H1 (cell line): ENCODE data around the gene CTNND2. TPM values are rescaled to one million over a fixed set of nuclear protein-coding genes. Genes with fewer than 3 reads are reported as not detected.

ENCODE experiments used
- CTCF ChIA-PET: fragments of 300-600 bp; sonication (Branson Sonifier 250); formaldehyde crosslinking; loops from one replicate; lab custom pipeline; 2021; ENCODE audit not compliant: partially characterized antibody; lab: Charles Lee
- POLR2A ChIA-PET: fragments of 300-600 bp; sonication (Branson Sonifier 250); formaldehyde crosslinking; loops from one replicate; lab custom pipeline; 2021; ENCODE audit warnings: inconsistent platforms; ENCODE audit not compliant: partially characterized antibody; lab: Charles Lee
- DNase-seq, 2 experiments: peaks; one replicate each; pipeline versions ENCODE4 v3.0.0 to v3.0.0-alpha.2; 2010 to 2022; ENCODE audit warnings: low spot score in 2 of 2, low read depth in 1 of 2, mixed read lengths in 1 of 2
- FAIRE-seq: peaks from 2 replicates; lab custom pipeline; 2011; peaks lifted over from hg19 to GRCh38; lab: Jason Lieb, UNC
- H2AFZ ChIP-seq: 2 replicates; pipeline ENCODE4 v1.8.1; 2012; ENCODE audit warnings: low read length, inconsistent platforms
- H2AK5ac ChIP-seq: 2 replicates; pipeline ENCODE4 v1.6.1; 2013; ENCODE audit warnings: low read depth, low read length
- H2BK120ac ChIP-seq: replicated peaks from 2 replicates; pipeline ENCODE3; 2013; ENCODE audit warnings: low read depth, low read length, inconsistent platforms
- H2BK12ac ChIP-seq: 2 replicates; pipeline ENCODE4 v1.6.1; 2013; ENCODE audit warnings: low read depth, low read length
- H2BK15ac ChIP-seq: 2 replicates; pipeline ENCODE4 v1.6.1; 2013; ENCODE audit warnings: low read length
- H2BK20ac ChIP-seq: 2 replicates; pipeline ENCODE4 v1.6.1; 2013; ENCODE audit warnings: low read length
- H2BK5ac ChIP-seq: 2 replicates; pipeline ENCODE4 v1.6.1; 2013; ENCODE audit warnings: low read depth, low read length
- H3K14ac ChIP-seq: 2 replicates; pipeline ENCODE4 v1.6.1; 2013; ENCODE audit warnings: inconsistent platforms; ENCODE audit not compliant: insufficient read length
- H3K18ac ChIP-seq: 2 replicates; pipeline ENCODE4 v1.6.1; 2013; ENCODE audit warnings: low read length; ENCODE audit errors: extremely low read depth
- H3K23ac ChIP-seq: 2 replicates; pipeline ENCODE4 v1.6.1; 2013; ENCODE audit warnings: inconsistent platforms; ENCODE audit not compliant: insufficient read length
- H3K23me2 ChIP-seq: 2 replicates; pipeline ENCODE4 v1.6.1; 2013; ENCODE audit warnings: low read depth, low read length
- H3K27ac ChIP-seq: 2 replicates; pipeline ENCODE4 v1.6.1; 2011; ENCODE audit warnings: low read depth, low read length, inconsistent platforms
- H3K27me3 ChIP-seq, 4 experiments: replicated peaks in 1 of 4; 1 replicate in 1 of 4; 2 replicates in 3 of 4; pipeline versions ENCODE4 v1.6.1 to v1.8.1; 2011 to 2013; ENCODE audit warnings: low read length in 3 of 4, mild to moderate bottlenecking in 3 of 4, inconsistent platforms in 2 of 4, mixed read lengths in 2 of 4, moderate library complexity in 1 of 4; ENCODE audit not compliant: control insufficient read depth in 3 of 4, insufficient read depth in 3 of 4; ENCODE audit errors: extremely low read depth in 1 of 4
- H3K36me3 ChIP-seq, 4 experiments: 2 replicates each; pipeline versions ENCODE4 v1.6.1 to v1.8.1; 2011 to 2013; ENCODE audit warnings: mild to moderate bottlenecking in 4 of 4, low read length in 3 of 4, moderate library complexity in 2 of 4, control low read depth in 1 of 4, inconsistent platforms in 1 of 4; ENCODE audit not compliant: insufficient read depth in 4 of 4, control insufficient read depth in 2 of 4
- H3K4ac ChIP-seq: replicated peaks from 2 replicates; pipeline ENCODE3; 2013; ENCODE audit warnings: low read length, low read depth, mixed read lengths, inconsistent platforms; ENCODE audit not compliant: insufficient read length
- H3K4me1 ChIP-seq, 4 experiments: replicated peaks in 1 of 4; 1 replicate in 1 of 4; 2 replicates in 3 of 4; pipeline versions ENCODE4 v1.6.1 to v1.8.1; 2011 to 2013; ENCODE audit warnings: low read length in 3 of 4, inconsistent platforms in 2 of 4, mixed read lengths in 1 of 4; ENCODE audit not compliant: insufficient read depth in 4 of 4, control insufficient read depth in 3 of 4
- H3K4me2 ChIP-seq, 2 experiments: 2 replicates each; pipeline versions ENCODE4 v1.6.1 to v1.8.1; 2011 to 2013; ENCODE audit warnings: low read depth in 2 of 2, low read length in 2 of 2, control low read depth in 1 of 2, inconsistent platforms in 1 of 2, mild to moderate bottlenecking in 1 of 2; ENCODE audit not compliant: insufficient read depth in 1 of 2
- H3K4me3 ChIP-seq, 4 experiments: fragments of 200-600, 300-600 bp in 1 of 4; sonication (generic), shearing (Covaris generic), sonication (Bioruptor Twin) in 1 of 4; 2 replicates each; pipeline versions ENCODE4 v1.5.1 to v1.8.1; 2011 to 2016; ENCODE audit warnings: low read length in 4 of 4, low read depth in 3 of 4, control low read depth in 2 of 4, inconsistent platforms in 2 of 4, mild to moderate bottlenecking in 2 of 4, mixed read lengths in 1 of 4, moderate library complexity in 1 of 4; ENCODE audit not compliant: insufficient read depth in 2 of 4; ENCODE audit errors: extremely low read depth in 1 of 4
- H3K56ac ChIP-seq: replicated peaks from 2 replicates; pipeline ENCODE3; 2013; ENCODE audit warnings: low read depth, mild to moderate bottlenecking, mixed read lengths, low read length, inconsistent platforms; ENCODE audit not compliant: insufficient read length
- H3K79me1 ChIP-seq: 2 replicates; pipeline ENCODE4 v1.6.1; 2013; ENCODE audit warnings: low read depth, low read length, control low read depth
- H3K79me2 ChIP-seq, 2 experiments: 2 replicates each; pipeline versions ENCODE4 v1.6.1 to v1.8.1; 2012 to 2013; ENCODE audit warnings: low read length in 2 of 2, mild to moderate bottlenecking in 2 of 2, inconsistent platforms in 1 of 2; ENCODE audit not compliant: insufficient read depth in 2 of 2, control insufficient read depth in 1 of 2
- H3K9ac ChIP-seq, 4 experiments: replicated peaks in 1 of 4; 1 replicate in 1 of 4; 2 replicates in 3 of 4; pipeline versions ENCODE4 v1.6.1 to v1.8.1; 2011 to 2013; ENCODE audit warnings: low read depth in 3 of 4, low read length in 3 of 4, control low read depth in 2 of 4, mild to moderate bottlenecking in 2 of 4, moderate library complexity in 2 of 4, inconsistent platforms in 1 of 4; ENCODE audit errors: extremely low read depth in 1 of 4
- H3K9me3 ChIP-seq, 2 experiments: 2 replicates each; pipeline versions ENCODE4 v1.6.1 to v1.8.1; 2012 to 2013; ENCODE audit warnings: mild to moderate bottlenecking in 2 of 2, moderate library complexity in 2 of 2, control low read depth in 1 of 2, inconsistent platforms in 1 of 2, low read depth in 1 of 2, low read length in 1 of 2, mixed read lengths in 1 of 2; ENCODE audit not compliant: insufficient read depth in 2 of 2
- H4K20me1 ChIP-seq, 2 experiments: replicated peaks in 1 of 2; 2 replicates each; pipeline versions ENCODE3 to v1.8.1; 2011 to 2013; ENCODE audit warnings: inconsistent platforms in 2 of 2, low read length in 2 of 2, mild to moderate bottlenecking in 1 of 2; ENCODE audit not compliant: insufficient read depth in 2 of 2, control insufficient read depth in 1 of 2
- H4K5ac ChIP-seq: 2 replicates; pipeline ENCODE4 v1.6.1; 2013; ENCODE audit warnings: low read length, low read depth, mixed read lengths, inconsistent platforms; ENCODE audit not compliant: insufficient read length
- H4K8ac ChIP-seq: 2 replicates; pipeline ENCODE4 v1.8.0; 2013; ENCODE audit warnings: mild to moderate bottlenecking, moderate library complexity, low read length, inconsistent platforms; ENCODE audit not compliant: insufficient read depth; ENCODE audit errors: extremely low read depth
- H4K91ac ChIP-seq: replicated peaks from 2 replicates; pipeline ENCODE3; 2013; ENCODE audit warnings: low read length, mixed read lengths, inconsistent platforms; ENCODE audit not compliant: insufficient read length
- CBX8 ChIP-seq: fragments of 300-800, 300-1000 bp; sonication (generic); IDR thresholded peaks from 2 replicates; pipeline ENCODE4 v1.7.1; 2016; ENCODE audit warnings: low read depth, low read length, borderline replicate concordance
- GTF2F1 ChIP-seq: IDR thresholded peaks from 2 replicates; pipeline ENCODE4 v1.6.1; 2012; ENCODE audit warnings: low read depth, low read length, improper control_type of control experiment, borderline replicate concordance
- RAD21 ChIP-seq, 2 experiments: IDR thresholded peaks in 1 of 2; conservative IDR thresholded peaks in 1 of 2; 2 replicates each; pipeline ENCODE4 v1.6.1; 2011; ENCODE audit warnings: low read depth in 2 of 2, low read length in 2 of 2, improper control_type of control experiment in 1 of 2, inconsistent platforms in 1 of 2, mild to moderate bottlenecking in 1 of 2, moderate library complexity in 1 of 2
- RBBP5 ChIP-seq: IDR thresholded peaks from 2 replicates; pipeline ENCODE4 v1.7.1; 2012; ENCODE audit warnings: low read depth, mild to moderate bottlenecking, inconsistent platforms, low read length, moderate library complexity, borderline replicate concordance
- SRF ChIP-seq: IDR thresholded peaks from 2 replicates; pipeline ENCODE4 v1.6.1; 2011; ENCODE audit warnings: mild to moderate bottlenecking, low read depth, low read length, moderate library complexity
- WGBS, 2 experiments: shearing (Covaris generic) in 1 of 2; methylation state at CpG; one replicate each; pipeline versions ENCODE4 v1.1.6 to v1.1.7; 2013 to 2015; ENCODE audit warnings: low lambda C conversion rate in 2 of 2, mixed read lengths in 2 of 2, inconsistent platforms in 1 of 2, low coverage in 1 of 2, missing lambda C conversion rate in 1 of 2; ENCODE audit not compliant: insufficient replicate concordance in 2 of 2, insufficient coverage in 1 of 2, insufficient read length in 1 of 2; ENCODE audit errors: extremely low coverage in 1 of 2, missing lambda C conversion rate in 1 of 2; 5-methylcytosine and 5-hydroxymethylcytosine counted together
- polyA plus RNA-seq, 7 experiments: library from polyadenylated mRNA; depleted of rRNA in 3 of 7; stranded (reverse) in 5 of 7; unstranded in 2 of 7; fragments of >200 nt in 5 of 7; fragments of 200-250 nt in 2 of 7; gene quantifications; 1 replicate in 5 of 7; 2 replicates in 1 of 7; 4 replicates in 1 of 7; pipeline versions ENCODE4 v1.2.1 to v1.2.3, GENCODE V29; 2011 to 2013; ENCODE audit warnings: missing spikeins in 2 of 7, mixed read lengths in 2 of 7
- total RNA-seq: library from RNA; stranded (reverse); fragmentation: NEBNext Ultra II Directional; extraction: Animal tissue kit (Norgen Biotek cat#: 25700); gene quantifications from 2 replicates; pipeline ENCODE4 v1.2.1, GENCODE V29; 2021
- TF ChIP-seq, protein P1 (sequence below): IDR thresholded peaks from 2 replicates; pipeline ENCODE4 v1.6.1; 2011; ENCODE audit warnings: low read depth, mild to moderate bottlenecking, low read length; ENCODE audit not compliant: insufficient read depth

CTNND2 gene
- total and polyA plus RNA-seq, 2 of the 8 experiments (the other 6 are each of a cell fraction or from before 2014, with no cell fraction given) = 7.4 to 14.2 TPM

DNA sequence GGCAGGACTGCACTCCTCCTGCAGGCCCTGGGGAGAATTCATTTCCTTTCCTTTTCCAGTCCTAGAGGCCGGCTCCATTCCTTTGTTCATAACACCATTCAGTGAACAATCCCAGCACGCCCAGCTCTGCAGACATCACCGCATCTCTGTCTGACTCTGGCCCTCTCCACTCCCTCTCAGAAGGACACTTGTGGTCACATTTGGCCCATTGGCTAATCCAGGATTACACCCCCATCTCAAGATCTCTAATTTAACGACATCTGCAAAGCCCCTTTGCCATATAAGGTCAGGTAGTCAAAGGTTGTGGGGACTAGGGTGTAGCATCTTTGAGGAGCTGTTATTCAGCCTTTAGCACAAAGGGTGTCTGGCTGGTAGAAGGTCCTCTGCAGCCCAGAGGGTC, 958.2 kb downstream of the CTNND2 start:
- no peak overlapping the region for H2AFZ ChIP-seq
- no peak overlapping the region for H3K23ac ChIP-seq
- TF ChIP-seq SRF = peak; percentile 60
- TF ChIP-seq RBBP5 = no peak
- TF ChIP-seq CBX8 = no peak
- 0 out of 4 replicates have a peak, but pooled peaks of 1 of the 2 experiments have one; percentile 7 for TF ChIP-seq RAD21 (IDR thresholded peaks at IDR 0.05 in 1 of 2, conservative IDR thresholded peaks at IDR 0.05 in 1 of 2; ENCODE audit: low read depth in 2 of 2, low read length in 2 of 2)
- TF ChIP-seq, protein P1, sequence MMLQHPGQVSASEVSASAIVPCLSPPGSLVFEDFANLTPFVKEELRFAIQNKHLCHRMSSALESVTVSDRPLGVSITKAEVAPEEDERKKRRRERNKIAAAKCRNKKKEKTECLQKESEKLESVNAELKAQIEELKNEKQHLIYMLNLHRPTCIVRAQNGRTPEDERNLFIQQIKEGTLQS = no peak
- TF ChIP-seq GTF2F1 = no peak
- H2BK20ac ChIP-seq = no peak overlapping the region
- ChIA-PET POLR2A (interaction anchor here (0.6 kb wide), 1 partner anchor 12 kb away, joined by 3 read pairs; no protein-coding TSS in a partner anchor), CTCF (interaction anchor here (0.8 to 1.2 kb wide), 3 partner anchors 9 to 42 kb away, joined by 4 to 5 read pairs (median 4); no protein-coding TSS in a partner anchor)
- no peak overlapping the region for H2BK15ac ChIP-seq
- H3K4ac ChIP-seq = no peak overlapping the region
- no peaks in the 10 kb centered on the region; a peak in 1 of 7 replicates for H3K4me1 ChIP-seq
- no peak overlapping the region for H3K4me2 ChIP-seq
- no peak overlapping the region for H2BK12ac ChIP-seq
- no peaks in the 10 kb centered on the region for H3K9me3 ChIP-seq
- H3K18ac ChIP-seq = no peak overlapping the region
- no peak overlapping the region for H3K14ac ChIP-seq
- no peaks in the 10 kb centered on the region for H3K23me2 ChIP-seq
- no peak overlapping the region for H2BK5ac ChIP-seq
- H4K5ac ChIP-seq = no peak overlapping the region
- no peak overlapping the region for H2AK5ac ChIP-seq
- FAIRE-seq (no peak), DNase-seq (no peak)
- no peaks in the 10 kb centered on the region for H4K20me1 ChIP-seq
- H3K79me2 ChIP-seq = no peaks in the 10 kb centered on the region
- H3K36me3 ChIP-seq = no peaks in the 10 kb centered on the region
- no peaks in the 10 kb centered on the region for H3K27me3 ChIP-seq
- no peaks in the 10 kb centered on the region for H3K79me1 ChIP-seq
- no peak overlapping the region for H3K27ac ChIP-seq
- 71% methylated on average over 4 of the region's 4 CpGs; no CpG with 5 or more reads in 1 of the 2 experiments for WGBS, 2 experiments
- no peak overlapping the region for H3K56ac ChIP-seq
- H3K9ac ChIP-seq = no peak overlapping the region
- no peak overlapping the region for H2BK120ac ChIP-seq
- no peak overlapping the region for H4K91ac ChIP-seq
- no peak overlapping the region for H4K8ac ChIP-seq
- no peak overlapping the region for H3K4me3 ChIP-seq
